ENCODE measurements around the gene PARD3. TPM values are rescaled to one million over a fixed set of nuclear protein-coding genes. Genes with fewer than 3 reads are reported as not detected.

The PARD3 gene
- total RNA-seq, 1 donor from 2014 or later, result 35.4 TPM

DNA sequence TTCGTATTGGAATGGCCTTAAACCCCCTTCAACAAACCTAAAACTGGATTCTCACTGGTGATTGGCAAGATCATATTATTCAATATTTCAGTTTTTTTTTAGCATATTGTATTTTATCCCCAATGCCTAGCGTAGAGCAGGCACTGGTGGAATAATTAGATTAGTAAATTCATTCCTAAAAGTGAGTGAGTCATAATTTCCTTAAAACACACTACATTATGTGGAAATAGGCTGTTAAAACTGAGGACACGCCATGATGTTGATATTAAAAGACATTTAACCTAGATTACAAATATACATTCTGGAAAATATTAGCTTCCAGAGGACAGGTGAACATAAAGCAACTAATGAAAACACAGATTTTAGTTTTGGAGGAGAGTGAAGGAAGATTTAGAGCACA is 463.9 kb downstream of the PARD3 start:
- no peaks in the 10 kb centered on the region for H3K79me2 ChIP-seq (ENCODE audit: insufficient read depth, low read length)
- no peaks in the 10 kb centered on the region for H4K20me1 ChIP-seq (ENCODE audit: insufficient read depth, low read length)
- no peaks in the 10 kb centered on the region for H3K27me3 Mint-ChIP-seq (ENCODE audit: low read depth, unreplicated experiment)
- no peak overlapping the region for H3K4me3 Mint-ChIP-seq (ENCODE audit: unreplicated experiment)
- H3K36me3 ChIP-seq (ENCODE audit: insufficient read depth, low read length), result no peaks in the 10 kb centered on the region
- TF ChIP-seq EZH2 (IDR thresholded peaks at IDR 0.05; ENCODE audit: insufficient read depth, low read length), result no peak
- TF ChIP-seq, protein P1, sequence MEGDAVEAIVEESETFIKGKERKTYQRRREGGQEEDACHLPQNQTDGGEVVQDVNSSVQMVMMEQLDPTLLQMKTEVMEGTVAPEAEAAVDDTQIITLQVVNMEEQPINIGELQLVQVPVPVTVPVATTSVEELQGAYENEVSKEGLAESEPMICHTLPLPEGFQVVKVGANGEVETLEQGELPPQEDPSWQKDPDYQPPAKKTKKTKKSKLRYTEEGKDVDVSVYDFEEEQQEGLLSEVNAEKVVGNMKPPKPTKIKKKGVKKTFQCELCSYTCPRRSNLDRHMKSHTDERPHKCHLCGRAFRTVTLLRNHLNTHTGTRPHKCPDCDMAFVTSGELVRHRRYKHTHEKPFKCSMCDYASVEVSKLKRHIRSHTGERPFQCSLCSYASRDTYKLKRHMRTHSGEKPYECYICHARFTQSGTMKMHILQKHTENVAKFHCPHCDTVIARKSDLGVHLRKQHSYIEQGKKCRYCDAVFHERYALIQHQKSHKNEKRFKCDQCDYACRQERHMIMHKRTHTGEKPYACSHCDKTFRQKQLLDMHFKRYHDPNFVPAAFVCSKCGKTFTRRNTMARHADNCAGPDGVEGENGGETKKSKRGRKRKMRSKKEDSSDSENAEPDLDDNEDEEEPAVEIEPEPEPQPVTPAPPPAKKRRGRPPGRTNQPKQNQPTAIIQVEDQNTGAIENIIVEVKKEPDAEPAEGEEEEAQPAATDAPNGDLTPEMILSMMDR (IDR thresholded peaks at IDR 0.05; ENCODE audit: insufficient read depth, low read depth, low read length), result no peak
- H3K9me3 Mint-ChIP-seq (ENCODE audit: unreplicated experiment), result no peaks in the 10 kb centered on the region
- no peaks in the 10 kb centered on the region for H3K4me1 Mint-ChIP-seq (ENCODE audit: low read depth, unreplicated experiment)
- H3K27ac Mint-ChIP-seq (ENCODE audit: unreplicated experiment), result no peak overlapping the region
- H3K4me1 ChIP-seq (ENCODE audit: insufficient read depth, low read length), result no peaks in the 10 kb centered on the region
- H3K27ac ChIP-seq (ENCODE audit: low read depth, low read length), result no peak overlapping the region
- H3K4me2 ChIP-seq (ENCODE audit: low read length), result no peak overlapping the region
- no peak for FAIRE-seq
- no peak overlapping the region for H3K4me3 ChIP-seq (ENCODE audit: insufficient read depth, low read depth, low read length)
- DNase-seq (ENCODE audit: low read depth), result no peak
- no peak overlapping the region for H2AFZ ChIP-seq (ENCODE audit: low read depth, low read length)
- H3K9ac ChIP-seq (ENCODE audit: low read length), result no peak overlapping the region
- no peaks in the 10 kb centered on the region for H3K9me3 ChIP-seq (ENCODE audit: insufficient read depth, low read depth, low read length)
- H3K27me3 ChIP-seq (ENCODE audit: insufficient read depth, low read length), result no peaks in the 10 kb centered on the region
- H3K36me3 Mint-ChIP-seq (ENCODE audit: low read depth, unreplicated experiment), result peaks cover 10% of the 10 kb centered on the region

DNA sequence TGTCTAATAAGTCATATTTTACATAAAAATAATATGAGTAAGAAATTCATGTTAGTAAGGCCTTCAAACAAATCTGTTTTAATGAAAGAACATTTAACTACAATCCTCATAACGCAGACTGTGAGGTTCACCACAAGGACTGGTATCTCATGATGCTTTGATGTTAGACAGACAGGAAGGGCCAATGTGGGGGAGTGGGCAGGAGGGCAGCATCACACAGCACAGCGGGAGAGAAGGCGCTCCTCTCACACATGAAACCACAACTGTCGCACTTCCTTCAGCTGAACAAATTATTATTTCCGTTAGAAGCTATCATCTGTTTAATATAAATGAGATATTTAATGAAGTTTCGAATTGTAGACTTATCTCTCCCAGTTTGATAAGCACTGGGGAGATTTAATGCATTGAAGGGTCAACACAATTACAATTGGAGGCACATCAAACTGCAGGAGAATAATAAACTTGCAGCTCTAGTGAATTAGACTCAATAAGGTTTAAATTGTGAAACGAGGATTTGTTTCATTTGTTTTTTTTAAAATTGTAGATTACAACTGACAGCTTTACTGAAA is 466.1 kb downstream of the PARD3 start:
- H4K20me1 ChIP-seq (ENCODE audit: insufficient read depth, low read length), result no peaks in the 10 kb centered on the region
- H3K27me3 Mint-ChIP-seq (ENCODE audit: low read depth, unreplicated experiment), result no peaks in the 10 kb centered on the region
- H3K9ac ChIP-seq (ENCODE audit: low read length), result no peak overlapping the region
- no peak overlapping the region for H2AFZ ChIP-seq (ENCODE audit: low read depth, low read length)
- H3K36me3 Mint-ChIP-seq (ENCODE audit: low read depth, unreplicated experiment), result peaks cover 6% of the 10 kb centered on the region
- no peak overlapping the region for H3K4me3 ChIP-seq (ENCODE audit: insufficient read depth, low read depth, low read length)
- H3K4me2 ChIP-seq (ENCODE audit: low read length), result no peak overlapping the region
- H3K4me3 Mint-ChIP-seq (ENCODE audit: unreplicated experiment), result no peak overlapping the region
- peaks cover 9% of the 10 kb centered on the region for H3K4me1 ChIP-seq (ENCODE audit: insufficient read depth, low read length)
- no peak overlapping the region for H3K27ac Mint-ChIP-seq (ENCODE audit: unreplicated experiment)
- H3K79me2 ChIP-seq (ENCODE audit: insufficient read depth, low read length), result no peaks in the 10 kb centered on the region
- no peaks in the 10 kb centered on the region for H3K9me3 Mint-ChIP-seq (ENCODE audit: unreplicated experiment)
- no peaks in the 10 kb centered on the region for H3K27me3 ChIP-seq (ENCODE audit: insufficient read depth, low read length)
- no peaks in the 10 kb centered on the region for H3K4me1 Mint-ChIP-seq (ENCODE audit: low read depth, unreplicated experiment)
- FAIRE-seq, result no peak
- H3K36me3 ChIP-seq (ENCODE audit: insufficient read depth, low read length), result no peaks in the 10 kb centered on the region
- no peak for TF ChIP-seq EZH2 (IDR thresholded peaks at IDR 0.05; ENCODE audit: insufficient read depth, low read length)
- TF ChIP-seq, protein P1 (IDR thresholded peaks at IDR 0.05; ENCODE audit: insufficient read depth, low read depth, low read length), result no peak
- no peak overlapping the region for H3K27ac ChIP-seq (ENCODE audit: low read depth, low read length)
- no peak for DNase-seq (ENCODE audit: low read depth)
- no peaks in the 10 kb centered on the region for H3K9me3 ChIP-seq (ENCODE audit: insufficient read depth, low read depth, low read length)

DNA sequence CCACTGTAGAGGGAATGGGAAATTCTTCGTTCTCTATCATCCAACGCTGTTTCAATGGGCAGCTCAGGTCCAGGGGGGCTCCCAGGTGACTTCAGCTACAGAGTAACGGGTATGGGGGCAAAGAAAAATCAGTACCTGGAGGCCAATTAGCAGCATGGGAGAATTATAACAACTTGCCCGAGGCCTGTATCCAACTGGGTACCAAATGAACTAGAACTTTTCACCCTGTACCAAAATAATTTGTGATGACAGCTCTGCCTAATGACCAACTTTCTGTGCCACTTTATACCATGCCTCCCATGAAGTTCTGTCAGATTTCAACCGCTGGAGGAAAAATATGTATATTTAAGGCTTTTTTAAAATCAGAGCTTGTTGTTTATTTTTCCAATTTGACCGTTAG is 467.1 kb downstream of the PARD3 start:
- Histone ChIP-seq H3K9ac (ENCODE audit: low read length) (no peak overlapping the region), H3K4me2 (ENCODE audit: low read length) (no peak overlapping the region), H3K36me3 (ENCODE audit: insufficient read depth, low read length) (no peaks in the 10 kb centered on the region), H3K4me1 (ENCODE audit: insufficient read depth, low read length) (peaks cover 11% of the 10 kb centered on the region), H3K27ac (ENCODE audit: low read depth, low read length) (no peak overlapping the region), H3K79me2 (ENCODE audit: insufficient read depth, low read length) (no peaks in the 10 kb centered on the region), H3K9me3 (ENCODE audit: insufficient read depth, low read depth, low read length) (no peaks in the 10 kb centered on the region), H3K27me3 (ENCODE audit: insufficient read depth, low read length) (no peaks in the 10 kb centered on the region), H3K4me3 (ENCODE audit: insufficient read depth, low read depth, low read length) (no peak overlapping the region), H4K20me1 (ENCODE audit: insufficient read depth, low read length) (no peaks in the 10 kb centered on the region), H2AFZ (ENCODE audit: low read depth, low read length) (no peak overlapping the region)
- TF ChIP-seq EZH2 (IDR thresholded peaks at IDR 0.05; ENCODE audit: insufficient read depth, low read length), result no peak
- TF ChIP-seq, protein P1 (IDR thresholded peaks at IDR 0.05; ENCODE audit: insufficient read depth, low read depth, low read length), result no peak
- no peak overlapping the region for H3K27ac Mint-ChIP-seq (ENCODE audit: unreplicated experiment)
- H3K4me3 Mint-ChIP-seq (ENCODE audit: unreplicated experiment), result no peak overlapping the region
- H3K27me3 Mint-ChIP-seq (ENCODE audit: low read depth, unreplicated experiment), result no peaks in the 10 kb centered on the region
- DNase-seq (ENCODE audit: low read depth), result no peak
- H3K4me1 Mint-ChIP-seq (ENCODE audit: low read depth, unreplicated experiment), result no peaks in the 10 kb centered on the region
- H3K36me3 Mint-ChIP-seq (ENCODE audit: low read depth, unreplicated experiment), result peaks cover 6% of the 10 kb centered on the region
- H3K9me3 Mint-ChIP-seq (ENCODE audit: unreplicated experiment), result no peaks in the 10 kb centered on the region
- no peak for FAIRE-seq

All from astrocyte (in vitro differentiated cells and primary cell).